GM12891 (cell line): Measurements from ENCODE around the gene FGF8.

Experiments
- POLR2A ChIP-seq: IDR thresholded peaks from 2 replicates; pipeline ENCODE4 v1.6.1; 2011; ENCODE audit warnings: low read depth, low read length, control low read depth
- POLR2AphosphoS5 ChIP-seq: IDR thresholded peaks from 2 replicates; pipeline ENCODE4 v1.6.1; 2011; ENCODE audit warnings: low read depth, low read length, control low read depth

DNA sequence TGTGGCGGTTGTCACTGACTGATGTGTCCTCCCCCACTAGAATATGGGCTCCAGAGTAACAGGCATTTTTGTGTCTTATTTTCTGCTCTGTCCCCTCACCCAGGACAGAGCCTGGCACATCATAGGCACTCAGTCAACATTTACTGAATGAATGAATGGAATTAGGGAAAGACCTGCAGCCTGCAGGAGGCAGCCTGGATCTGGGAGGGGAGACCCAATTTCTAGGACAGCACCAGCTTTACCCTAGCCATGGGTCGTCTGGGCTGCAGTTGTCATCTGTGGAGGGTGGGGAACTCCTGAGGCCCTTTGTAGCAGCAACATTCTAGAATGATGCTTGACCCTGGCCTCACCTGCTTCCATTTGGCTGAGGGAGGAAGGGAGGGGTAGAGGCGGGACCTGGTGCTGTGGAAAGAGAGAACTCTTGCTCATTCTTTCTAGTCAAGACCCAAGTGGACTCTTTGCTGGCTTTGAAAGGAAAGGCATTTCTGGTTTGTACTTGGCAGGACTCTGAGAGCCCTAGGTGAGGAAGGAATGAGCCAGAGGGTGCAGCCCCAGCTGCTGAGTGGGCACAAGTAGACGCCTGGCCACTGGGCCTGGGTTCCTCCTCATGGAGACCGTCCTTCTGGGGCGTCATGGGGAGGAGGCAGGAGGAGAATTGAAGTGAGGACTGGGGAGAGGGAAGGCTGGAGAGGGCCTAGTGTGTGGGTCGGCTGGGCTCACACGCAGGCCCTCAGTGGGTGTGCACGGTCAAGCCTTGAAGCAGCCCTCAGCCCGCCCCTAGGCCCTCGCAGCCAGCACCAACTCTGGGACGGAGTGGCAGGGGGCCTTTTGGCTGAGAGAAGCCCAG is 8.9 kb downstream of the FGF8 start:
- TF ChIP-seq POLR2AphosphoS5: no peak
- TF ChIP-seq POLR2A: no peak
